ENCODE data around the gene KCNN3. TPM values are rescaled to one million over a fixed set of nuclear protein-coding genes. Genes with fewer than 3 reads are reported as not detected.

KCNN3 gene
- total RNA-seq, 1 experiment from 2014 or later, result 0.26 TPM

DNA sequence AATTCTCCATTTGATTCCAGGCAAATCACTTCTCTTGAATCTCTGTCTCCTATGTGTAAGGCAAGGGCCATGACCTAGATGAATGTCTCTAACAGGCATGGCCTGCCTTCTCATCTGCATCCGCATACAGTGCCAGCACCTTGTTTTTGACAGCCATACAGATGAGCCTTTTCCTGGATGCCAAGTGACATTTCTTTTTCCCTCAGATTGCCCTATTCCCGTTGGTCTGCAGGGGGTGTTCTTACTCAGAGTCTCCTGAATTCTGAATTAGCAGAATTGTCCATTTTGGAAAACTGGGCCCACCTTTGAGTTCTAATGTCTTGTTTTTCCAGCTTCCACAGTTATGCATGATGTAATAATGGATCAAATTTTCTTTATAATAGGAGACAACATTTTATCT is 174.1 kb downstream of the KCNN3 start:
- intact Hi-C loops (cut with micrococcal nuclease), result no loop called here
- Histone ChIP-seq H3K9me2 (replicated peaks; ENCODE audit: low read length) (no peaks in the 10 kb centered on the region), H4K20me1 (ENCODE audit: low read length) (no peaks in the 10 kb centered on the region), H3K27ac (ENCODE audit: low read length) (no peak overlapping the region), H3K9me3 (ENCODE audit: low read length) (no peaks in the 10 kb centered on the region), H3K9ac (ENCODE audit: low read length) (no peak overlapping the region), H2AFZ (ENCODE audit: low read length) (no peak overlapping the region), H3K4me3 (ENCODE audit: low read length) (no peak overlapping the region), H3F3A (ENCODE audit: low read length, unreplicated experiment) (no peaks in the 10 kb centered on the region), H3K36me3 (ENCODE audit: low read depth, low read length) (no peaks in the 10 kb centered on the region), H3K27me3 (ENCODE audit: low read length) (peaks cover 42% of the 10 kb centered on the region; the same call in 1 of the 2 replicates), H3K79me2 (ENCODE audit: low read length) (no peaks in the 10 kb centered on the region), H3K4me2 (ENCODE audit: low read length) (no peak overlapping the region), H3K4me1 (ENCODE audit: insufficient read depth, low read length) (peaks cover 16% of the 10 kb centered on the region)
- CTCF ChIA-PET, result no interaction called here
- ATAC-seq, result no peak
- POLR2A ChIA-PET (ENCODE audit: unreplicated experiment), result no interaction called here
- DNase-seq, result peak; percentile 45
- BruUV-seq (replicated peaks), result no TSS peak
- TF ChIP-seq, protein P1, sequence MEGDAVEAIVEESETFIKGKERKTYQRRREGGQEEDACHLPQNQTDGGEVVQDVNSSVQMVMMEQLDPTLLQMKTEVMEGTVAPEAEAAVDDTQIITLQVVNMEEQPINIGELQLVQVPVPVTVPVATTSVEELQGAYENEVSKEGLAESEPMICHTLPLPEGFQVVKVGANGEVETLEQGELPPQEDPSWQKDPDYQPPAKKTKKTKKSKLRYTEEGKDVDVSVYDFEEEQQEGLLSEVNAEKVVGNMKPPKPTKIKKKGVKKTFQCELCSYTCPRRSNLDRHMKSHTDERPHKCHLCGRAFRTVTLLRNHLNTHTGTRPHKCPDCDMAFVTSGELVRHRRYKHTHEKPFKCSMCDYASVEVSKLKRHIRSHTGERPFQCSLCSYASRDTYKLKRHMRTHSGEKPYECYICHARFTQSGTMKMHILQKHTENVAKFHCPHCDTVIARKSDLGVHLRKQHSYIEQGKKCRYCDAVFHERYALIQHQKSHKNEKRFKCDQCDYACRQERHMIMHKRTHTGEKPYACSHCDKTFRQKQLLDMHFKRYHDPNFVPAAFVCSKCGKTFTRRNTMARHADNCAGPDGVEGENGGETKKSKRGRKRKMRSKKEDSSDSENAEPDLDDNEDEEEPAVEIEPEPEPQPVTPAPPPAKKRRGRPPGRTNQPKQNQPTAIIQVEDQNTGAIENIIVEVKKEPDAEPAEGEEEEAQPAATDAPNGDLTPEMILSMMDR (conservative IDR thresholded peaks at IDR 0.05; ENCODE audit: low read depth, low read length), result peak; percentile 60
- no peak for TF ChIP-seq EZH2 (IDR thresholded peaks at IDR 0.05; ENCODE audit: low read length, unreplicated experiment)

- ChIA-PET CTCF (no interaction called here), POLR2A (ENCODE audit: unreplicated experiment) (no interaction called here)
- H3K27me3 ChIP-seq (ENCODE audit: low read length), result peaks cover 48% of the 10 kb centered on the region
- peaks cover 16% of the 10 kb centered on the region for H3K4me1 ChIP-seq (ENCODE audit: insufficient read depth, low read length)
- intact Hi-C loops (cut with micrococcal nuclease), result no loop called here
- no peak overlapping the region for H3K9ac ChIP-seq (ENCODE audit: low read length)
- TF ChIP-seq EZH2phosphoT487 (IDR thresholded peaks at IDR 0.05; ENCODE audit: borderline replicate concordance, low read length) (no peak), EZH2 (IDR thresholded peaks at IDR 0.05; ENCODE audit: low read length, unreplicated experiment) (no peak)
- H2AFZ ChIP-seq (ENCODE audit: low read length), result no peak overlapping the region
- H3K27ac ChIP-seq (ENCODE audit: low read length), result no peak overlapping the region
- H3K36me3 ChIP-seq (ENCODE audit: low read depth, low read length), result no peaks in the 10 kb centered on the region
- no peak for ATAC-seq
- no peak for DNase-seq
- H3K4me2 ChIP-seq (ENCODE audit: low read length), result no peak overlapping the region
- H3K79me2 ChIP-seq (ENCODE audit: low read length), result no peaks in the 10 kb centered on the region
- H3F3A ChIP-seq (ENCODE audit: low read length, unreplicated experiment), result no peaks in the 10 kb centered on the region
- BruUV-seq (replicated peaks), result no TSS peak
- H3K9me3 ChIP-seq (ENCODE audit: low read length), result no peaks in the 10 kb centered on the region
- H3K4me3 ChIP-seq (ENCODE audit: low read length), result no peak overlapping the region
- H4K20me1 ChIP-seq (ENCODE audit: low read length), result no peaks in the 10 kb centered on the region
- H3K9me2 ChIP-seq (replicated peaks; ENCODE audit: low read length), result no peaks in the 10 kb centered on the region
These were observed 175.1 kb downstream of the KCNN3 start for GRCh38 chr1:154694995-154695394.

GRCh38 chr1:154689083-154689482 is 181.0 kb downstream of the KCNN3 start:
- H2AFZ ChIP-seq (ENCODE audit: low read length), result no peak overlapping the region
- H3F3A ChIP-seq (ENCODE audit: low read length, unreplicated experiment), result no peaks in the 10 kb centered on the region
- no peaks in the 10 kb centered on the region for H3K4me1 ChIP-seq (ENCODE audit: insufficient read depth, low read length)
- no peaks in the 10 kb centered on the region for H4K20me1 ChIP-seq (ENCODE audit: low read length)
- no peak overlapping the region for H3K9ac ChIP-seq (ENCODE audit: low read length)
- no TSS peak for BruUV-seq (replicated peaks)
- H3K27me3 ChIP-seq (ENCODE audit: low read length), result peaks cover 73% of the 10 kb centered on the region
- H3K79me2 ChIP-seq (ENCODE audit: low read length), result no peaks in the 10 kb centered on the region
- POLR2A ChIA-PET (ENCODE audit: unreplicated experiment), result no interaction called here
- intact Hi-C loops (cut with micrococcal nuclease), result no loop called here
- no peaks in the 10 kb centered on the region for H3K9me3 ChIP-seq (ENCODE audit: low read length)
- H3K36me3 ChIP-seq (ENCODE audit: low read depth, low read length), result no peaks in the 10 kb centered on the region
- H3K4me3 ChIP-seq (ENCODE audit: low read length), result no peak overlapping the region
- ATAC-seq (no peak), DNase-seq (no peak)
- no peak overlapping the region for H3K27ac ChIP-seq (ENCODE audit: low read length)
- no peak overlapping the region for H3K4me2 ChIP-seq (ENCODE audit: low read length)
- TF ChIP-seq, protein P1 (conservative IDR thresholded peaks at IDR 0.05; ENCODE audit: low read depth, low read length), result no peak
- TF ChIP-seq EZH2phosphoT487 (IDR thresholded peaks at IDR 0.05; ENCODE audit: borderline replicate concordance, low read length) (no peak), EZH2 (IDR thresholded peaks at IDR 0.05; ENCODE audit: low read length, unreplicated experiment) (no peak)
- no peaks in the 10 kb centered on the region for H3K9me2 ChIP-seq (replicated peaks; ENCODE audit: low read length)
- CTCF ChIA-PET, result no interaction called here
